ACHN (cell line): ENCODE measurements around the gene NNAT.
"Not testable (repeated sequence)": the region's sequence is repeated elsewhere in the genome, so short reads cannot be mapped to it uniquely, and the experiment has no call there.

Experiments
- DNase-seq: peaks from one replicate; pipeline ENCODE4 v3.0.0-alpha.2; 2015
- in situ Hi-C: cut with HindIII; loops from 2 replicates; pipeline ENCODE4 v1.10.0; 2017; ENCODE audit warnings: low sequenced_read_pairs, low pct_ligation_motif_present, low pct_unique_long_range_greater_than_20kb

Gene NNAT

DNA sequence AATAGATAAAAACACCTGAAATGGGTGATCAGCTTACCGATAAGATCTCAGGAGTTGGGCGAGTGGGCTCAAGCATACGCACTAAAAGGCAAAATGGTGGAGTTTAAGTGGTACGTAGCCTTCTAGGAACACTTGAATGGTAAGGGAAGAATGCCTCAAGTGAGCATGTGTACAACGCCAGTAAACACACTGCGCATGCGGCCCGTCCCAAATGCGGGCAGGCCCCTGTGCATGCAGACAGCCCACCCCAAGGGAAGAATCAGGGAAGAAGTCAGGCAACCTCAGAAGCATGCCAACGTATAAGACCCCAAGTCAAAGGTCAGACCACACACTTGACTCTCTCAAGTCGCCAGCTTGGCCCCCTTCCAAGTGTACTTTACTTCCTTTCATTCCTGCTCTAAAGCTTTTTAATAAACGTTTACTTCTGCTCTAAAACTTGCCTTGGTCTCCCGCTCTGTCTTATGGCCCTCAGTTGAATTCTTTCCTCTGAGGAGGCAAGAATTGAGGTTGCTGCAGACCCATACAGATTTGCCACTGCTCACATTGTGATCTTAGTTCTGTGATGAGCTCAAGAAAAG lies 33.8 kb downstream of the NNAT start:
- in situ Hi-C loops, DNase-seq: not testable (repeated sequence)

GRCh38 chr20:37556538-37556937 lies 35.5 kb downstream of the NNAT start:
- in situ Hi-C loops = no loop called here
- no peak for DNase-seq

DNA sequence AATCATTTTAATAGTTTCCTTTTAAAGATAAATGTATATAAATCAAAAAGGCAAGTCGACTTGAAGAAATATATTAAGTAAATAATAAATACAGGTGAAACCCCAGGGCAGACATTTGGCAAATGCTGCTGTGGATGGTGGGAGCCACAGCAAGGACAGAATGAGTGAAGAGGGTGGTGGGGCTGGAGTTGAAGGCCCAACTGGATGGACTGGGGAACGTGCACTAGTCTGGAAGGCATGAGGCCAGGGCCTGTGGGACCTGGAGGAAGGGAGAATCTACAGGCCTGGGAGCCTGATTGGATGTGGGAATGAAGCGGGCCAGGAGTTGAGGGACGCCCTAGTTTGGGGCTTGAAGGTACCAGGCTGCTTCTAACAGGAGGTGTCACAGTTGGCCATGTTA lies 37.3 kb downstream of the NNAT start:
- DNase-seq = no peak
- in situ Hi-C loops = no loop called here

DNA sequence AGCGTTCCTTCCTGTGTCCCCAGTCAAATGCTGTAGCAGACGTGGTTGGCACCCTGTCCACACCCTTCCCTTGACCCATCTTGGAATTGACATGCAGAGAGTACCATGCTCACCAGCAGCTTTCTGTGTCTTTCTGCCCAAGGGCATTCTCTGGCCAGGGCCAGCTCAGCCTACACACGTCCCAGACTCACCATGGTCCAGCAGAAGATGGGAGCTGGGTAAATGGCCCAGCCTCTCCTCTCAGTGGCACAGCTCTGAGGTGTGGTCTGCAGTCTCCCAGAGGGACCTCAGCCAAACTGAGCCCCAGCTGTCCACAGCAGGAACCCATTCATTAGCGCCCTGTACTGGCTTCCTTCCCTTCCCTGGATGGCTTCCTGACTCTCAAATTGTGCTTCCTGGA lies 37.7 kb downstream of the NNAT start:
- in situ Hi-C loops = no loop called here
- no peak for DNase-seq

- DNase-seq = no peak
- in situ Hi-C loops = no loop called here
Observed at GRCh38 chr20:37559312-37560027, 38.4 kb downstream of the NNAT start.

DNA sequence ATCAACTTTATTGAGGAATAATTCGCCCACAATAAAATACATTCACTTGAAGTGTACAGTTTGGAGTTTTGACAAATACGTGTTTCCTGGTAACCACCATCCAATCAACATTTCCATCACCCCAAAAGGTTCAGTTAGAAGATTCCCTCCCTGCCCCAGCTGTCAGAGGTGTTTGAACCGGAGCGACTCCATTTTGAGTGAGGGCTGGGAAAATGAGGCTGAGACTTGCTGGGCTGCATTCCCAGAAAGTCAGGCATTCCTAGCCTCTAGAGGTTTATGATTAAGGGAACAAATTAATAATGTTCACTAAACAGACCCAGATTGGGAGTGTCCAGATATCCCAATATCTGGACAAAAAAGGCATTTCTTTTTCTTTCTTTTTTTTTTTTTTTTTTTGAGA lies 39.6 kb downstream of the NNAT start:
- in situ Hi-C loops = no loop called here
- DNase-seq = no peak

GRCh38 chr20:37562695-37563480 lies 41.8 kb downstream of the NNAT start:
- DNase-seq = no peak
- in situ Hi-C loops = no loop called here

DNA sequence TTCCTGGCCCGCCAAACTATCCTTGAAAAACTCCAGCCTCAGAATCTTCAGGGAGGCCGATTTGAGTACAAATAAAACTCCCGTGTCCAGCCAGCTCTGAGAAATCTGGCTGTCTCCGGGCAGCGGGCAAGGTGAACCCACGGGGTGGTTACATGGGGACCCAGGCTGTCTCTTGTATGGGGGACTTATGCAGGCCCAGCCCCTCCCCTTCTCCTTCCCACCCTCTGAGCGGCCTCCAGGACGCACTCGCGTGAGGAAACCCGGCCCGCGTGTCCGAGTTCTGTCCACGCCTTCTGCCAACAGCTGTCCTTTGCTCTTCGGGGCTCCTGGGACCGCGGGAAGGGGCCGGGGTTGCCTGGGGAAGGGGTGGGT lies 43.0 kb downstream of the NNAT start:
- DNase-seq = no peak
- in situ Hi-C loops = no loop called here

DNA sequence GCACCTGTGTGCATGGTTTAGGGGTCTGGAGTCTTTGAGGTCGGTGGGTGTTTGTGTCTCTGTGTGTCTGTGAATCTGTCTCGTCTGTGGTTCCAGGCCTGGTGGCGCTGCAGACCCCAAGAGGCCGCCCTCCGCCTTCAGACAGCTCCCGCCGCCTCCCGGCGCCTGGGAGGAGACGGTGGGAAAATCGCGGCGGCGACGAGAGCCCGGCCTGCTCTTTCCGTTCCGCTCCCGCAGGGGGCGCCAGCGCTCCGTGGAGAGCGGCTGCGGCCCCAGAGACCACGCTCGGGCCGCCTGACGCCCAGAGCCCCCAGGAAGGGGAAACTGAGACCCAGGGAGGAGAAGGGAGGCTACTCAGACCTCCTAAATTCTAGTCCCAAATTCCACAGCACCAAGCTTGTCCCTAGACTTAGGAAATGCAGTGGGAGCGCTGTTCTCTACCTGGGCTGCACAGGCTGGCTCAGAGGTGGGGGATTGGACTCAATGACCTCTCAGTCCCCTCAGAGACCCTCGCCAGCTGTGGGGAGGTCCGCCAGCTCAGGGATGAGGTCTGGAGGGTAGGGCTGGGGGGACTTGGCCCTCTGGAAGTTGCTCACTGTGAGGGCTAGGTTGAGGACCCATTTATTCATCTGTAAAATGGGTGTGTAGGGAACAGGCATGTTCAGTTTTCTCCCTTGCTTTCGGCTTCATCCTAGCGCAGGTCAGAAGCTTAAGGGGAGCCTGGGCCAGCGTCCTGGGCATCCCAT lies 43.5 kb downstream of the NNAT start:
- in situ Hi-C loops = no loop called here
- DNase-seq = peak; percentile 32

- DNase-seq = no peak
- in situ Hi-C loops = no loop called here
Observed at GRCh38 chr20:37565134-37565811, 44.2 kb downstream of the NNAT start.

DNA sequence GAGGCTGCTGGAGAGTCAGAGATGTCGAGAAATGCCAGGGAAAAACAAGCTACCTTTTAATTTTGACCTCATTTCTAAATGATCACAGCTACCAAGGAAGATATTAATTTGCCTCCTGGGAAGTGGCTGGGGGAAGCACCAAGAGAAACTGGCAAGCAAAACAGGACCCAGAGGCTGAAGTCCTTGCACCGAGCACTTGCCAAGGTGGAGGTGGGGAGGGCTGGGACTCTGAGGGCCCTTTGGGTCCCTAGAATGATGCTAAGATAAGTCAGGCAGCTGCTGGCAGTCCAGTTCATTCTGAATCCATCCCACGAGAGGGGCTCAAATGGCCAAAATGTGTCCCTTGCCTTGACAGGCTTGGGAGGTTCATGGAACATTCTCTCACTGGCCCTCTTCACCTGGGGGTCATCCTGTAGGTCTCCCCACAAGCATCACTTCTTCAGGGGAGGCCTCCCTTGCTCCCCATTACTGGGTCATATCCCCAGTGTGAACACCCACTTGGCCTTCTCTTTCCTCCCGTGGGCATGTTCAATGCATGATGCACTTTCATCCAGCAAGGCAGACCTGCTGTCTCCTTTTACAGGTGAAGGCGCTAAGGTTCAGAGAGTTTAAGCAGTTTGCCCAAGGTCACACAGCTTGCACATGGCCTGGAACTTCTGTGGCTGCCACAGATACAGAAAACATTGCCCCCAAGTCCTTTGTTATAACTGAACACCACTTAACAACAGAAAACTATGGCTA lies 45.7 kb downstream of the NNAT start:
- in situ Hi-C loops = no loop called here
- DNase-seq = no peak

- in situ Hi-C loops = no loop called here
- no peak for DNase-seq
Observed at GRCh38 chr20:37567331-37567665, 46.2 kb downstream of the NNAT start.

- in situ Hi-C loops = no loop called here
- no peak for DNase-seq
Observed at GRCh38 chr20:37567671-37568588, 46.9 kb downstream of the NNAT start.

DNA sequence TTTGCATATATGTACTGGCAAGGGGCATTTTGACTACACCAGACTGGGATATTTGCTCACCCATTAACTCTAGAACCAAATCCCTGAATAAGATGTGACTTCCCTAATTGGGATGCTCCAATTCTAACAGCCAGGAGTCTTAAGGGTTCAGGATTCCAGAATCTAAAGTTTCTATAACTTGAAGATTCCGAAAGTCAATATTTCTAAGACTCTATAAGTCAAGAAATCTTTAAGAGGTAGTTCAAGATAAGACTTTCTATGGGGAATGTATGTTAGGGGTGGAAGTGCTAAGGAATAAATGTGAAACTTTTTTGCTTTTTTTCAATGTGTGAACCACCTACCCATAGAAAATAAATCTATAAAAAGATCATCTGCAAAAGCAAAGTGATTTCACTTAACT lies 49.4 kb downstream of the NNAT start:
- DNase-seq = no peak
- in situ Hi-C loops = no loop called here

DNA sequence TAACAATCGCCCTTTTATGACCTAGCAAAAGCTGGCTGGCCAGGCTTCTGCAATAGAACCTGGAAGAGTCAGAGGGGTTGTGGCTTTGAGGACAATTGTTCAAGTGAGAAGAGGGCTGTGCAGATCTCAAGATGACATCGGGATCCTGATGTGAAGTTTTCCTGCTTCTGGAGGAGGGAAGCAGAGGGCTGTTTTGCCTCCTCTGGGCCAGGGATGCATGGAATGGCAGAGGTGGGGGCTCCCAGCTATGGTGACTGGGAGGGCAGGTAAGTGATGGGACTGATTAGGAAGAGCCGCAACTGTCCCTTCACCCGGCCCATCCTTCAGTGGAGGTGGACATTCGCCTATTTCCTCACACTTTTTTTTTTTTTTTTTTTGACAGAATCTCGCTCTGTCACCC lies 50.0 kb downstream of the NNAT start:
- in situ Hi-C loops = no loop called here
- no peak for DNase-seq
